Mesodermal cell (in vitro differentiated cells): ENCODE results near the gene ACOT7.

Source experiments
- H3K27ac ChIP-seq: 2 replicates; pipeline ENCODE4 v1.7.0; 2013; ENCODE audit warnings: mild to moderate bottlenecking, low read depth, low read length, moderate library complexity; ENCODE audit not compliant: severe bottlenecking
- H3K36me3 ChIP-seq: 2 replicates; pipeline ENCODE4 v1.7.1; 2013; ENCODE audit warnings: mild to moderate bottlenecking, low read length, moderate library complexity; ENCODE audit not compliant: control insufficient read depth, insufficient read depth
- H3K4me1 ChIP-seq: one replicate; pipeline ENCODE4 v1.7.1; 2013; ENCODE audit warnings: mild to moderate bottlenecking, low read length; ENCODE audit not compliant: insufficient read depth, control insufficient read depth, poor library complexity, severe bottlenecking
- H3K4me3 ChIP-seq: 2 replicates; pipeline ENCODE4 v1.7.0; 2013; ENCODE audit warnings: low read length, control low read depth, mild to moderate bottlenecking; ENCODE audit not compliant: insufficient read depth, poor library complexity, severe bottlenecking; ENCODE audit errors: extremely low read depth
- H3K9me3 ChIP-seq: 2 replicates; pipeline ENCODE4 v1.7.1; 2013; ENCODE audit warnings: mild to moderate bottlenecking, low read length, moderate library complexity; ENCODE audit not compliant: control insufficient read depth
- WGBS, 2 experiments: methylation state at CpG; one replicate each; pipeline ENCODE4 v1.1.5; 2013; ENCODE audit warnings: missing lambda C conversion rate in 2 of 2; ENCODE audit not compliant: insufficient coverage in 2 of 2; 5-methylcytosine and 5-hydroxymethylcytosine counted together

The ACOT7 gene

DNA sequence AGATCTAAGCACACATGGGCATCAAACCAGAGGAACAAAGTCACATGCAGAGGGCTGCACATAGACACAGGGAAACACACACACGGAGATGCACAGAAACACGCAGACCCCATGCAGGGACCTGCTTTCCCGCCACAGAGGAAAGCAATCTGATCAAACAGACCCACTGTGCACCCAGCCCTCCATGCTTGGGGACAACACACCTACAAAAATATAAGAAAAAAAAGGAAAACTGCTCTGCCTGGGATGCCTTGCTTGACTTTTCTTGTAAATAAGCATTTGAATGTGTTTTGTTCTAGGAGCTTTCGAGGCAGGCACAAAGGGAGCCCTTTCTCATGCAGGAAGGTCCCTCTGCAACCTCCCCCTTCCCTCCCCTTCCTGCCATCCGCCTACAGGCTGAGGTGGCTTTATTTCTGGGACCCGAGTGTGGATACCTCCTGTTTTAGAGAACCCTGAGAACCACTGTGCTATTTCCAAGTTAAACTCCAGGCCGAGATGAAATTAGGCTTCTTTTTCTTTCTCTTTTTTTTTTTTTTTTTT is 154.3 kb downstream of the ACOT7 start:
- 17 to 27% methylated on average over 4 to 5 of the region's 7 CpGs for WGBS, 2 experiments
- peaks cover 2% of the 10 kb centered on the region for H3K36me3 ChIP-seq
- no peak overlapping the region for H3K27ac ChIP-seq
- H3K9me3 ChIP-seq: no peaks in the 10 kb centered on the region
- no peak overlapping the region for H3K4me3 ChIP-seq
- H3K4me1 ChIP-seq: peaks cover 8% of the 10 kb centered on the region

DNA sequence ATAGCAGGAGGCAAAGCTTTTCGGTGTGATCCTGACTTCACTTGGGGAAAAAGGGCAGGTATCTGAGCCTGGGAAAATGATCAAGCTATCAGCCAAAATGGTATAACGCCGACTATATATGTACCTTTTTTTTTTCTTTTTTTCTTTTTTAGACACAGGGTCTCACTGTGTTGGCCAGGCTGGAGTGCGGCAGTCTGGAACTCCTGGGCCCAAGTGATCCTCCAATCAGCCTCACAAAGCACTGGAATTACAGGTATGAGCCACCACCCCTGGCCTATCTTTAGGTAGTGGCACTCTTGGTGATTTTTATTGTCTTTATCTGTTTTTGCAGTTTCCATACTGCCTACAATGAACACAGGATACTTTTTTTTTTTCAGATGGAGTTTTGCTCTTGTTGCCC is 156.5 kb downstream of the ACOT7 start:
- peaks cover 22% of the 10 kb centered on the region for H3K36me3 ChIP-seq
- no peak overlapping the region for H3K27ac ChIP-seq
- no peaks in the 10 kb centered on the region for H3K9me3 ChIP-seq
- H3K4me1 ChIP-seq: peaks cover 21% of the 10 kb centered on the region
- H3K4me3 ChIP-seq: no peak overlapping the region
- WGBS, 2 experiments: 96 to 100% methylated on average over 2 to 4 of the region's 4 CpGs

DNA sequence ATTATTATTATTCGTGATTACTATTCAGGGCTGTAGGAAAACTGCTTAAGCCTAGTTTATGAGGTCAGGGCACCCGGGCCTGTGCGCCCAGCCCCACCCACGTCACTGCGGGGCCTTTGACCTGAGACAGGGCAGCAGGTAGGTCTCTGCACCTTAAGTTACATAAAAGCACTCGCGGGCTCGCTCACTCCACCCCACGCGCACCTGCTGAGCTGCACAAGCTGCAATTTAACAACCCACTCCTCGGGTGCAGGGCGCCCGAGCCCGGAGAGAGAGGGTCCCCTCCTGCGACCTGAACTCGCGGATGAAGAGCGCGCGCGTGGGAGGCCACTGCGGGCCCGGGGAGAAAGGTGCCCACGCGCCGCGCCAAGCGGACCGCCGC is 158.3 kb downstream of the ACOT7 start:
- no peaks in the 10 kb centered on the region for H3K9me3 ChIP-seq
- H3K27ac ChIP-seq: no peak overlapping the region
- peaks cover 21% of the 10 kb centered on the region for H3K4me1 ChIP-seq
- WGBS, 2 experiments: 0 to 1% methylated on average over 19 to 24 of the region's 30 CpGs
- H3K36me3 ChIP-seq: peaks cover 39% of the 10 kb centered on the region
- peak overlapping the region; percentile 76 for H3K4me3 ChIP-seq

DNA sequence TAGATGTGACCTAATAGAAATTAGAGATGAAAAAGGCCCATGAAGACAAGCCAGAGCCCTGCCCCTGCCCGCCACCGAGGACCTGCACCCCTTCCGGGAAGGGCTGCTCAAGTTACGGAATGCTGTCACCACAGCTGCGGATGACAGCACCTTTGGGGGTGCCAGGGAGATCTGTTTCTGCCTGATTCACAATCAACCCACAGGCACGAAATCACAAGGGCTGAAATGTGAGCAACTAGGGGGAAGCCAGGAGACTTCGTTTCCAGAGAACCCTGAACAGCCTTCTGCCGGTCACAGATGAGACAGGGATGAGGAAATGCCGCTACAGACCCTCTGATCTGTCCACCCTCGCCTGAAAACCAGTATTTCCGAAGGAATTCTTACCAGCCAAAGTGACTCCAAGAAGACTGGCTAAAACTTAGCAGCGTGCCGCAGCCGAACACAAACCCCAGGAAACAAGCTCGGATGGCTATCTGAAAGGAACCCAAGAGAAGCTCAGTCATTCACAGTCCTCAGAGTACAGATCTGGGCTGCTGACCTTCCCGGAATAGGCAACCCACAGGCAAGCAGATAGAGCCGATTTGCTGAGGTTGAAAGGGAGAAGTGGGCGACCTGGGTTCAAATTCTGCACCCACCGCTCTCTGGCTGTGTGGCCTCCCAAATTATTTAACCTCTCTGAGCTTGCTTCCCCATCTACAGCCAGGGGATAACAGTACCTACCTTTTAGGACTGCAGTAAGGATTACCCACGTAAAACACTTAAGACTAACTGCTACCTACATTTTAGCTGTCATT is 158.9 kb downstream of the ACOT7 start:
- H3K9me3 ChIP-seq: no peaks in the 10 kb centered on the region
- H3K36me3 ChIP-seq: peaks cover 45% of the 10 kb centered on the region
- peak overlapping the region; percentile 41 for H3K27ac ChIP-seq
- H3K4me1 ChIP-seq: peaks cover 21% of the 10 kb centered on the region
- 41 to 58% methylated on average over 17 to 19 of the region's 20 CpGs for WGBS, 2 experiments
- peak overlapping the region; percentile 76 for H3K4me3 ChIP-seq

GRCh38 chr1:6233376-6233775 is 160.2 kb downstream of the ACOT7 start:
- Histone ChIP-seq H3K4me3 (no peak overlapping the region), H3K27ac (no peak overlapping the region), H3K36me3 (peaks cover 58% of the 10 kb centered on the region), H3K9me3 (no peaks in the 10 kb centered on the region), H3K4me1 (peaks cover 21% of the 10 kb centered on the region)
- WGBS, 2 experiments: 60 to 80% methylated on average over 1 of the region's 1 CpG

GRCh38 chr1:6225651-6226050 is 167.9 kb downstream of the ACOT7 start:
- WGBS, 2 experiments: 91 to 97% methylated on average over 5 to 8 of the region's 8 CpGs

GRCh38 chr1:6224718-6225117 is 168.8 kb downstream of the ACOT7 start:
- peaks cover 80% of the 10 kb centered on the region for H3K36me3 ChIP-seq
- H3K4me1 ChIP-seq: no peaks in the 10 kb centered on the region
- WGBS, 2 experiments: 94 to 97% methylated on average over 15 of the region's 15 CpGs
- H3K9me3 ChIP-seq: no peaks in the 10 kb centered on the region
- no peak overlapping the region for H3K4me3 ChIP-seq
- H3K27ac ChIP-seq: no peak overlapping the region

More at GRCh38 chr1:6225651-6226050, 167.9 kb downstream of the ACOT7 start:
- Histone ChIP-seq H3K4me1 (no peaks in the 10 kb centered on the region), H3K36me3 (peaks cover 89% of the 10 kb centered on the region), H3K27ac (no peak overlapping the region), H3K9me3 (no peaks in the 10 kb centered on the region), H3K4me3 (no peak overlapping the region)

DNA sequence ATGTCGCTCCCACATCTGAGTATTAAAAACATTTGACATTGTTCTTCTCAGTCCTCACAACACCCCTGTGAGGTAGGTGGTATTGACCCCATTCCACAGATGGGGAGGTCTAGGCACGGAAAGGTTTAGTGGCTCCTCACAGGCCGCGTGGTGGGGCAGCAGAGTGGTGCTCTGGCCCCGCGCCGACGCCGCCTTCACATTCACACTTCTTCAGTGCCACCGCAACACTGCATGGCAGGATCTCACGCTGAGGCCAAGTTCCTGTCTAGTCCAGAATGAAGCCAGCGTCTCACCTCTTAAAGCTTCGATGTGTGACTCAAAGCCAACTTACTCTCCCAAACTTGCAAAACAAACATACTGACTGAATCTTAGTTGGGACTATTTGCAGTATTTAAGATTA is 169.9 kb downstream of the ACOT7 start:
- H3K27ac ChIP-seq: no peak overlapping the region
- H3K9me3 ChIP-seq: no peaks in the 10 kb centered on the region
- no peaks in the 10 kb centered on the region for H3K4me1 ChIP-seq
- no peak overlapping the region for H3K4me3 ChIP-seq
- peaks cover 69% of the 10 kb centered on the region for H3K36me3 ChIP-seq
- WGBS, 2 experiments: 93 to 99% methylated on average over 9 to 11 of the region's 13 CpGs

GRCh38 chr1:6222636-6223035 is 170.9 kb downstream of the ACOT7 start:
- H3K4me3 ChIP-seq: no peak overlapping the region
- H3K27ac ChIP-seq: no peak overlapping the region
- no peaks in the 10 kb centered on the region for H3K4me1 ChIP-seq
- peaks cover 66% of the 10 kb centered on the region for H3K36me3 ChIP-seq
- 94 to 100% methylated on average over 2 to 4 of the region's 6 CpGs for WGBS, 2 experiments
- no peaks in the 10 kb centered on the region for H3K9me3 ChIP-seq

- Histone ChIP-seq H3K9me3 (no peaks in the 10 kb centered on the region), H3K4me1 (no peaks in the 10 kb centered on the region), H3K27ac (no peak overlapping the region), H3K36me3 (peaks cover 54% of the 10 kb centered on the region), H3K4me3 (no peak overlapping the region)
- WGBS, 2 experiments: 93 to 99% methylated on average over 11 to 12 of the region's 12 CpGs
Measured at GRCh38 chr1:6221210-6221784, 172.3 kb downstream of the ACOT7 start.

GRCh38 chr1:6220236-6220635 is 173.3 kb downstream of the ACOT7 start:
- WGBS, 2 experiments: 93 to 94% methylated on average over 8 of the region's 8 CpGs
- no peak overlapping the region for H3K27ac ChIP-seq
- H3K36me3 ChIP-seq: peaks cover 45% of the 10 kb centered on the region
- H3K4me3 ChIP-seq: no peak overlapping the region
- no peaks in the 10 kb centered on the region for H3K4me1 ChIP-seq
- no peaks in the 10 kb centered on the region for H3K9me3 ChIP-seq
